ENCODE measurements around the gene CTDP1.

CTDP1 gene, protein sequence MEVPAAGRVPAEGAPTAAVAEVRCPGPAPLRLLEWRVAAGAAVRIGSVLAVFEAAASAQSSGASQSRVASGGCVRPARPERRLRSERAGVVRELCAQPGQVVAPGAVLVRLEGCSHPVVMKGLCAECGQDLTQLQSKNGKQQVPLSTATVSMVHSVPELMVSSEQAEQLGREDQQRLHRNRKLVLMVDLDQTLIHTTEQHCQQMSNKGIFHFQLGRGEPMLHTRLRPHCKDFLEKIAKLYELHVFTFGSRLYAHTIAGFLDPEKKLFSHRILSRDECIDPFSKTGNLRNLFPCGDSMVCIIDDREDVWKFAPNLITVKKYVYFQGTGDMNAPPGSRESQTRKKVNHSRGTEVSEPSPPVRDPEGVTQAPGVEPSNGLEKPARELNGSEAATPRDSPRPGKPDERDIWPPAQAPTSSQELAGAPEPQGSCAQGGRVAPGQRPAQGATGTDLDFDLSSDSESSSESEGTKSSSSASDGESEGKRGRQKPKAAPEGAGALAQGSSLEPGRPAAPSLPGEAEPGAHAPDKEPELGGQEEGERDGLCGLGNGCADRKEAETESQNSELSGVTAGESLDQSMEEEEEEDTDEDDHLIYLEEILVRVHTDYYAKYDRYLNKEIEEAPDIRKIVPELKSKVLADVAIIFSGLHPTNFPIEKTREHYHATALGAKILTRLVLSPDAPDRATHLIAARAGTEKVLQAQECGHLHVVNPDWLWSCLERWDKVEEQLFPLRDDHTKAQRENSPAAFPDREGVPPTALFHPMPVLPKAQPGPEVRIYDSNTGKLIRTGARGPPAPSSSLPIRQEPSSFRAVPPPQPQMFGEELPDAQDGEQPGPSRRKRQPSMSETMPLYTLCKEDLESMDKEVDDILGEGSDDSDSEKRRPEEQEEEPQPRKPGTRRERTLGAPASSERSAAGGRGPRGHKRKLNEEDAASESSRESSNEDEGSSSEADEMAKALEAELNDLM

DNA sequence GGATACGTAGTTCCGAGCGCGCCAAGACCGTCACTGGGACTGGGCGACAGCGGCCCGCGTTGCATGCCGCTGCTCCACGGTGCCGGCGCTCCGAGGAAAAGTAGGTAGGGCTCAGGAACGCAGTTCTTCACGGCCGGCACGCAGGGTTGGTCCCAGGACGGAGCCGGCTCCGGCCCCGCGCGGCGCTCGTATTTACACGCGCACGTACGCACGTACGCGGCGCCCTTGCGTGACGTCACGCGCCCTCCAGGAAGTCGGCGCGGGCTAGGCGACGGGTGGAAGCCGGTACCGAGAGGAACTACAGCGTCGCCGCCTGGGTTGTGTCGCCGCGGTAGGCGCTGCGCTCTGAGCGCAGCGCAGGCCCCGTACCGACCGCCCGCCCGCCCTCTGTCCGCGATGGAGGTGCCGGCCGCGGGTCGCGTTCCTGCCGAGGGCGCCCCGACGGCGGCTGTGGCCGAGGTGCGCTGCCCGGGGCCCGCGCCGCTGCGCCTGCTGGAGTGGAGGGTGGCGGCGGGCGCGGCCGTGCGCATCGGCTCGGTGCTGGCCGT, at the start of gene CTDP1:
TSS of gene CTDP1 (plus strand) at position 252 of the 548 bp plus-strand sequence. CDS start at position 397, 145 bp downstream.
- H3K9me3 ChIP-seq (ENCODE audit: low read depth, low read length), result no peaks in the 10 kb centered on the region
- H3K27ac ChIP-seq, result peak within 1 kb of the TSS; percentile 96
- DNase-seq (ENCODE audit: low read depth, low spot score), result peak; percentile 26
- H3K9ac ChIP-seq (ENCODE audit: insufficient read length), result peak within 1 kb of the TSS; percentile 93
- TF ChIP-seq POLR2AphosphoS5 (IDR thresholded peaks at IDR 0.05; ENCODE audit: borderline replicate concordance, low read depth, low read length), result no peak
- TF ChIP-seq EZH2 (IDR thresholded peaks at IDR 0.05), result no peak
- TF ChIP-seq FOXP2 (optimal IDR thresholded peaks at IDR 0.05; ENCODE audit: control extremely low read depth, extremely low read length, insufficient read depth), result no peak
- H3K36me3 ChIP-seq (ENCODE audit: insufficient read depth, low read length), result no peaks in the 10 kb centered on the region; the same call in 1 of the 2 replicates
- peak within 1 kb of the TSS; percentile 88 for H3K4me3 ChIP-seq

DNA sequence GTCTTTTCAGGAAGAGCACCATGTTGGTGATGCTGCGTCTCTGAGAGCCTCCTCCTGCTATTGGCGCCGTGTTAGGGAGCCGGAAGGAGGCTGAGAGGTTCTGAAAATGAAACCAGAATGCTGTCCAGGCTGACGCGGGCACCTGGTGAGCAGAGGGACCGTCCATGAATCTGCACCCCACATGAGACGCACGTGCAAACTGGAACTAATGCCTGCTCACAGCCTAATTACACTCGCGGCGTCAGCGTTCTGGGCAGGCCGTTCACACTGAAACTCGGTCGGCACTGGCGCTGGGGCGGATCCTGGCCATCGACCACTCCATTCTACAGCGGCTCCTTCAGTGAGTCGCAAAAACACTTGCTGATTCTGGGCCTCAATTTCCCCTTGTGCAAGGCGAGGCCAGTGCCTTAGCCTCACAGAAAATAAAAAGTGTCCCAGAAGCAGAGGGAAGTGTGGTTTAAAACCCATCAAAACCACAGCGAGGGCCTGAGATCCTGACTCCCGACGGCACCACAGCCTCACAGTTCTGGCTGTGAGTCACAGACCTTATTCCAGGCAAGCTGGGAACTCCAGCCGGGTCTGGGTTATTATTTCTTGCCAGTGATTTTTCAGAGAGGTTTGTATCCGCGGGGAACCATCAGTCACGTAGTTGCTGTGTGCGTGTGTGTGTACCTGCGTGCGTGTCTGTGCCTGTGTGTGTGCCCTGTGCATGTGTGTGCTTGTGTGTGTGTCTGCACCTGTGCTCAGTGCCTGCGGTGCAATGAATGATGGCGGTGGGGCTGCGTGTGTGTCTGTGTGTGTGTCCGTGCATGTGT, 49.1 kb upstream of the CTDP1 start:
- H3K9me3 ChIP-seq (ENCODE audit: low read depth, low read length), result no peaks in the 10 kb centered on the region
- no peak for DNase-seq (ENCODE audit: low read depth, low spot score)
- no peak overlapping the region for H3K9ac ChIP-seq (ENCODE audit: insufficient read length)
- no peak overlapping the region for H3K27ac ChIP-seq
- H3K4me3 ChIP-seq, result no peak overlapping the region
- no peak for TF ChIP-seq EZH2 (IDR thresholded peaks at IDR 0.05)
- TF ChIP-seq FOXP2 (optimal IDR thresholded peaks at IDR 0.05; ENCODE audit: control extremely low read depth, extremely low read length, insufficient read depth), result no peak
- no peak for TF ChIP-seq POLR2AphosphoS5 (IDR thresholded peaks at IDR 0.05; ENCODE audit: borderline replicate concordance, low read depth, low read length)
- no peaks in the 10 kb centered on the region for H3K36me3 ChIP-seq (ENCODE audit: insufficient read depth, low read length)

DNA sequence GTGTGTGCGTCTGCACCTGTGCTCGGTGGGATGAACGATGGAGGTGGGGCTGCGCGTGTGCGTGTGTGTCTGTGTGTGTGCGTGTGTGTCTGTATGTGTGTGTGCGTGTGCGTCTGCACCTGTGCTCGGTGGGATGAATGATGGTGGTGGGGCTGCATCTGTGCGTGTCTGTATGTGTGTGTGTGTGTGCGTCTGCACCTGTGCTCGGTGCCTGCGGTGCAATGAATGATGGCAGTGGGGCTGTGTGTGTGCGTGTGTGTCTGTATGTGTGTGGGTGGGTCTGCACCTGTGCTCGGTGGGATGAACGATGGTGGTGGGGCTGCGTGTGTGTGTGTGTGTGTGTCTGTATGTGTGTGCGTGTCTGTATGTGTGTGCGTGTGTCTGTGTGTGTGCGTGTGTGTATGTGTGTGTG, 48.5 kb upstream of the CTDP1 start:
- TF ChIP-seq POLR2AphosphoS5 (IDR thresholded peaks at IDR 0.05; ENCODE audit: borderline replicate concordance, low read depth, low read length) (no peak), EZH2 (IDR thresholded peaks at IDR 0.05) (no peak), FOXP2 (optimal IDR thresholded peaks at IDR 0.05; ENCODE audit: control extremely low read depth, extremely low read length, insufficient read depth) (no peak)
- no peak for DNase-seq (ENCODE audit: low read depth, low spot score)
- Histone ChIP-seq H3K4me3 (no peak overlapping the region), H3K36me3 (ENCODE audit: insufficient read depth, low read length) (no peaks in the 10 kb centered on the region), H3K9ac (ENCODE audit: insufficient read length) (no peak overlapping the region), H3K27ac (no peak overlapping the region), H3K9me3 (ENCODE audit: low read depth, low read length) (no peaks in the 10 kb centered on the region)

DNA sequence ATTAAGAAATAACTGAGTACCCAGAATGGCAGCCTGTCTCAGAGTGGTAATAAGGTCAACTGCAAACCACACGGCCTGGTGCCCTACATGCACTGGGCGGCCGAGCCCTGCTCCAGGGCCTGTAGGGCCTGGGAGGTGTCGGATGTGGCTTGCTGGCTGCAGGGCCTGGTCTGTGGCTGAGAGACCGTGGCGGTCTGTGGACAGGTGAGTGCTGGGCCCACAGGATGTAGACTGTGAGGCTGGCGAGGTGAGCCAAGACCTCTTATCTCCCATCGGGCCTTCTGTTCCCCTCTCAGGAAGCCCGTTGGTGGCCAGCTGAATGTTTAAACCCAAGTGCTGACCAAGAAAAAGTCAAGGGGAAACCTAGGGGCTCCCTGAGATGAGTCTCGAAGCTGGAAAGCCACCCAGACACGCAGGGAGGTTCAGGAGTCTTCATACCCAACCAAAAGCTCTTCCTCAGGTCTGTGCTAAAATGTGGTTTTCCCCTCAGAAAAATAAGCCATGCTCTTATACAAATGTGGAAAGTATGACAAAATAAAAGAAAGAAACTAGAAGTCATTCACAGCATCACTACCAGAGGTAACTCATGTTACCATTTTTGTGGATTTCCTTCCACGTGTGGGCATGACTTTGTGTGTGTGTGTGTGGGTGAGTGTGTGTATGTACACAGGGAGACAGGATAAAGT, 47.7 kb upstream of the CTDP1 start:
- Histone ChIP-seq H3K9me3 (ENCODE audit: low read depth, low read length) (no peaks in the 10 kb centered on the region), H3K36me3 (ENCODE audit: insufficient read depth, low read length) (no peaks in the 10 kb centered on the region), H3K27ac (no peak overlapping the region), H3K4me3 (no peak overlapping the region), H3K9ac (ENCODE audit: insufficient read length) (no peak overlapping the region)
- DNase-seq (ENCODE audit: low read depth, low spot score), result no peak
- TF ChIP-seq POLR2AphosphoS5 (IDR thresholded peaks at IDR 0.05; ENCODE audit: borderline replicate concordance, low read depth, low read length) (no peak), EZH2 (IDR thresholded peaks at IDR 0.05) (no peak), FOXP2 (optimal IDR thresholded peaks at IDR 0.05; ENCODE audit: control extremely low read depth, extremely low read length, insufficient read depth) (no peak)

DNA sequence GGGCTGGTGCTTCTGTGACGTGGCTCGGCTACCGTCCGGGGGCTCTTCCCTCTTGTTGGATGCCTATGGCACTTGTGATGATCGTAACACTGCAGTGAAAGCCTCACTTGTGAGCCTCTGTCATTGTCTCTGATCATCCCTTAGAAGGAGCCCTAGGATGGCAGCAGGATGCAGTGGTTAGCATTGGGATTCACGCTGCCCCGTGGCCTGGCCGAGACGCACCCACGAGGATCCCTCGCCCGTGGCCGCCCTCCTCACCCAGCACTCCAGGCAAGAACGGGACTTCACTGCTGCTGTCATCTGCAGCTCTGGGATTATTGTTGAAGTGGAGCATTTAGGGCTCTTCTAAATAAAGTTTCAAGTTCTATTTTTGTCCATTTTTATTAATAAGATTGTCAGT, 46.8 kb upstream of the CTDP1 start:
- no peak overlapping the region for H3K27ac ChIP-seq
- no peaks in the 10 kb centered on the region for H3K36me3 ChIP-seq (ENCODE audit: insufficient read depth, low read length)
- H3K4me3 ChIP-seq, result no peak overlapping the region
- DNase-seq (ENCODE audit: low read depth, low spot score), result no peak
- no peak overlapping the region for H3K9ac ChIP-seq (ENCODE audit: insufficient read length)
- no peak for TF ChIP-seq POLR2AphosphoS5 (IDR thresholded peaks at IDR 0.05; ENCODE audit: borderline replicate concordance, low read depth, low read length)
- no peak for TF ChIP-seq FOXP2 (optimal IDR thresholded peaks at IDR 0.05; ENCODE audit: control extremely low read depth, extremely low read length, insufficient read depth)
- TF ChIP-seq EZH2 (IDR thresholded peaks at IDR 0.05), result no peak
- H3K9me3 ChIP-seq (ENCODE audit: low read depth, low read length), result no peaks in the 10 kb centered on the region

DNA sequence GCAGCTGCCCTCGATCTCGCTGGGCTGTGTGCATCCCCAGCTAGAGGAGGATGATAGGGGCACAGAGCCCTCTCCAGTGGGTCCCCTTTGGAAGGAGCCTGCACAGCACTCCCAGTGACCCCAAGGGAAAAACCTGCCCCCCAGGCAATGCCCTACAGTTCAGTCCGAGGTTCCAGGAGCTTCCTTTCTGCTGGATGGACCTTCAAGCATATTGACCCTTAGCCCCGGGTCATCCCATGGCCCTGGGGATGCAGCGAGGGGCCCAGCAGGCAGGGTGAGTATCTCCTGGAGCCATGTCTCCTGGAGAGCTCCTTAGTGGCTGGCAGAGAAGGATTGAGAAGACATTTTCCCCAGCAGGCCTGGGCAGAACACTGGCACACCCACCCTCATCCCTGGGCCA, 45.4 kb upstream of the CTDP1 start:
- no peak for DNase-seq (ENCODE audit: low read depth, low spot score)
- H3K27ac ChIP-seq, result no peak overlapping the region
- H3K9me3 ChIP-seq (ENCODE audit: low read depth, low read length), result no peaks in the 10 kb centered on the region
- H3K9ac ChIP-seq (ENCODE audit: insufficient read length), result no peak overlapping the region
- H3K4me3 ChIP-seq, result no peak overlapping the region
- H3K36me3 ChIP-seq (ENCODE audit: insufficient read depth, low read length), result no peaks in the 10 kb centered on the region
- TF ChIP-seq EZH2 (IDR thresholded peaks at IDR 0.05), result no peak
- TF ChIP-seq FOXP2 (optimal IDR thresholded peaks at IDR 0.05; ENCODE audit: control extremely low read depth, extremely low read length, insufficient read depth), result no peak
- TF ChIP-seq POLR2AphosphoS5 (IDR thresholded peaks at IDR 0.05; ENCODE audit: borderline replicate concordance, low read depth, low read length), result no peak
